ENCODE results near the gene C22orf39.
A peak's percentile ranks its signal among the peaks of the same experiment; 100 is the strongest.

The C22orf39 gene

GRCh38 chr22:19480789-19481188, 33.3 kb upstream of the C22orf39 start:
- Histone ChIP-seq H3K9ac (ENCODE audit: low read length) (peak overlapping the region; percentile 96; the same call in 1 of the 2 replicates), H3K27me3 (replicated peaks; ENCODE audit: insufficient read depth, low read length) (no peaks in the 10 kb centered on the region), H3F3A (ENCODE audit: insufficient read depth, low read length) (peaks cover 6% of the 10 kb centered on the region; the same call in 1 of the 2 replicates), H3K4me2 (ENCODE audit: low read depth, low read length) (peak overlapping the region; percentile 72), H4K20me1 (ENCODE audit: insufficient read depth, low read length) (peaks cover 11% of the 10 kb centered on the region), H3K9me3 (replicated peaks; ENCODE audit: insufficient read depth, low read length) (no peaks in the 10 kb centered on the region), H3K4me3 (ENCODE audit: low read length) (peak overlapping the region; percentile 79), H2AFZ (ENCODE audit: low read length) (no peak overlapping the region), H3K36me3 (replicated peaks; ENCODE audit: insufficient read depth, low read length) (peaks cover 2% of the 10 kb centered on the region; the same call in 1 of the 2 replicates), H3K9me2 (replicated peaks; ENCODE audit: insufficient read depth, low read length) (no peaks in the 10 kb centered on the region), H3K79me2 (ENCODE audit: low read length) (peaks cover 51% of the 10 kb centered on the region), H3K27ac (ENCODE audit: low read length) (no peak overlapping the region), H3K4me1 (ENCODE audit: low read length) (0 out of 2 replicates have a peak, but pooled peaks cover 3% of the 10 kb centered on the region)
- TF ChIP-seq CTCF (IDR thresholded peaks at IDR 0.05; ENCODE audit: low read length) (no peak), EZH2phosphoT487 (IDR thresholded peaks at IDR 0.05; ENCODE audit: low read length) (no peak), EZH2 (optimal IDR thresholded peaks at IDR 0.05; ENCODE audit: low read depth, low read length) (no peak)
- DNase-seq = no peak

- H3K9me3 ChIP-seq (replicated peaks; ENCODE audit: insufficient read depth, low read length) = no peaks in the 10 kb centered on the region
- H4K20me1 ChIP-seq (ENCODE audit: insufficient read depth, low read length) = peaks cover 13% of the 10 kb centered on the region
- H3K9me2 ChIP-seq (replicated peaks; ENCODE audit: insufficient read depth, low read length) = no peaks in the 10 kb centered on the region
- peak overlapping the region; percentile 59 for H2AFZ ChIP-seq (ENCODE audit: low read length)
- no peak for DNase-seq
- TF ChIP-seq EZH2phosphoT487 (IDR thresholded peaks at IDR 0.05; ENCODE audit: low read length) (no peak), EZH2 (optimal IDR thresholded peaks at IDR 0.05; ENCODE audit: low read depth, low read length) (no peak), CTCF (IDR thresholded peaks at IDR 0.05; ENCODE audit: low read length) (no peak)
- H3K4me3 ChIP-seq (ENCODE audit: low read length) = peak overlapping the region; percentile 79
- peaks cover 6% of the 10 kb centered on the region; the same call in 1 of the 2 replicates for H3F3A ChIP-seq (ENCODE audit: insufficient read depth, low read length)
- H3K27ac ChIP-seq (ENCODE audit: low read length) = peak overlapping the region; percentile 13; the same call in 1 of the 2 replicates
- H3K4me2 ChIP-seq (ENCODE audit: low read depth, low read length) = peak overlapping the region; percentile 72
- H3K36me3 ChIP-seq (replicated peaks; ENCODE audit: insufficient read depth, low read length) = peaks cover 2% of the 10 kb centered on the region; the same call in 1 of the 2 replicates
- 0 out of 2 replicates have a peak, but pooled peaks cover 3% of the 10 kb centered on the region for H3K4me1 ChIP-seq (ENCODE audit: low read length)
- peak overlapping the region; percentile 96 for H3K9ac ChIP-seq (ENCODE audit: low read length)
- no peaks in the 10 kb centered on the region for H3K27me3 ChIP-seq (replicated peaks; ENCODE audit: insufficient read depth, low read length)
- H3K79me2 ChIP-seq (ENCODE audit: low read length) = peaks cover 57% of the 10 kb centered on the region
These were observed 32.7 kb upstream of the C22orf39 start for GRCh38 chr22:19480173-19480568.

- DNase-seq = peak; percentile 98
- H4K20me1 ChIP-seq (ENCODE audit: insufficient read depth, low read length) = peaks cover 13% of the 10 kb centered on the region
- no peaks in the 10 kb centered on the region for H3K27me3 ChIP-seq (replicated peaks; ENCODE audit: insufficient read depth, low read length)
- peaks cover 6% of the 10 kb centered on the region; the same call in 1 of the 2 replicates for H3F3A ChIP-seq (ENCODE audit: insufficient read depth, low read length)
- peak within 1 kb of the TSS; percentile 74 for H2AFZ ChIP-seq (ENCODE audit: low read length)
- TF ChIP-seq EZH2phosphoT487 (IDR thresholded peaks at IDR 0.05; ENCODE audit: low read length) = no peak
- TF ChIP-seq CTCF (IDR thresholded peaks at IDR 0.05; ENCODE audit: low read length) = no peak
- TF ChIP-seq EZH2 (optimal IDR thresholded peaks at IDR 0.05; ENCODE audit: low read depth, low read length) = no peak
- peak within 1 kb of the TSS; percentile 93 for H3K4me3 ChIP-seq (ENCODE audit: low read length)
- peak within 1 kb of the TSS; percentile 91 for H3K27ac ChIP-seq (ENCODE audit: low read length)
- peak within 1 kb of the TSS; percentile 94 for H3K4me2 ChIP-seq (ENCODE audit: low read depth, low read length)
- H3K9me2 ChIP-seq (replicated peaks; ENCODE audit: insufficient read depth, low read length) = no peaks in the 10 kb centered on the region
- H3K79me2 ChIP-seq (ENCODE audit: low read length) = peaks cover 63% of the 10 kb centered on the region
- H3K36me3 ChIP-seq (replicated peaks; ENCODE audit: insufficient read depth, low read length) = peaks cover 2% of the 10 kb centered on the region; the same call in 1 of the 2 replicates
- no peaks in the 10 kb centered on the region for H3K9me3 ChIP-seq (replicated peaks; ENCODE audit: insufficient read depth, low read length)
- H3K9ac ChIP-seq (ENCODE audit: low read length) = peak within 1 kb of the TSS; percentile 96
- H3K4me1 ChIP-seq (ENCODE audit: low read length) = 0 out of 2 replicates have a peak, but pooled peaks cover 3% of the 10 kb centered on the region
These were observed 32.1 kb upstream of the C22orf39 start, which contains the start of gene CDC45 for GRCh38 chr22:19479355-19480172. Gene CDC45 (plus strand): TSS chr22:19479920. CDS start chr22:19479969, 49 bp downstream.
